SK-N-SH (cell line): ENCODE results near the gene DMKN.

Source experiments
- CHD2 ChIP-seq: fragments of 150-350 bp; IDR thresholded peaks from 2 replicates; pipeline ENCODE4 v1.6.1; 2018; ENCODE audit warnings: low read length; ENCODE audit not compliant: partially characterized antibody
- CTCF ChIP-seq: fragments of 200-600 bp; sonication (generic); IDR thresholded peaks from 2 replicates; pipeline ENCODE4 v1.6.1; 2017; ENCODE audit warnings: antibody characterized with exemption, mild to moderate bottlenecking, moderate library complexity
- EP300 ChIP-seq, 2 experiments: IDR thresholded peaks; 2 replicates each; pipeline versions ENCODE4 v1.4.0 to v1.6.1; 2012; ENCODE audit warnings: borderline replicate concordance in 1 of 2, low read depth in 1 of 2, low read length in 1 of 2
- EZH2phosphoT487 ChIP-seq: fragments of 200-600 bp; sonication (generic); IDR thresholded peaks from 2 replicates; pipeline ENCODE4 v1.6.1; 2017; ENCODE audit warnings: low read depth, mixed run types, mild to moderate bottlenecking, antibody characterized with exemption, moderate library complexity, borderline replicate concordance
- FOSL2 ChIP-seq: IDR thresholded peaks from 2 replicates; pipeline ENCODE4 v1.4.0; 2012; ENCODE audit warnings: low read depth, mild to moderate bottlenecking, moderate library complexity, borderline replicate concordance
- JUND ChIP-seq: IDR thresholded peaks from 2 replicates; pipeline ENCODE4 v1.4.0; 2012
- PBX3 ChIP-seq: IDR thresholded peaks from 2 replicates; pipeline ENCODE4; 2012
- POLR2AphosphoS5 ChIP-seq: IDR thresholded peaks from 2 replicates; pipeline ENCODE4 v1.6.1; 2012; ENCODE audit warnings: low read depth, low read length
- RAD21 ChIP-seq: IDR thresholded peaks from 2 replicates; pipeline ENCODE4 v1.6.1; 2012; ENCODE audit warnings: mild to moderate bottlenecking, low read length
- RCOR1 ChIP-seq: fragments of 150-350 bp; IDR thresholded peaks from 2 replicates; pipeline ENCODE4 v1.6.1; 2017; ENCODE audit warnings: antibody characterized with exemption, low read length
- RFX5 ChIP-seq: IDR thresholded peaks from 2 replicates; pipeline ENCODE4 v1.6.1; 2012; ENCODE audit warnings: mild to moderate bottlenecking, improper control_type of control experiment, low read length
- SMC3 ChIP-seq: IDR thresholded peaks from 2 replicates; pipeline ENCODE4 v1.6.1; 2012; ENCODE audit warnings: low read depth, low read length, improper control_type of control experiment
- TAF1 ChIP-seq: IDR thresholded peaks from 2 replicates; pipeline ENCODE4 v1.6.1; 2012; ENCODE audit warnings: low read depth, mild to moderate bottlenecking, low read length, moderate library complexity, borderline replicate concordance
- USF2 ChIP-seq: fragments of 150-350 bp; IDR thresholded peaks from 2 replicates; pipeline ENCODE4 v1.6.1; 2017; ENCODE audit warnings: antibody characterized with exemption, low read length, low read depth, borderline replicate concordance

GRCh38 chr19:35539850-35540249, 26.4 kb upstream of the DMKN start:
- no peak for TF ChIP-seq CTCF
- no peak for TF ChIP-seq FOSL2
- no peak for TF ChIP-seq EZH2phosphoT487
- no peak for TF ChIP-seq CHD2
- TF ChIP-seq RCOR1 = no peak
- no peak for TF ChIP-seq EP300 (IDR thresholded peaks at IDR 0.05; ENCODE audit: borderline replicate concordance in 1 of 2, low read depth in 1 of 2, low read length in 1 of 2)
- no peak for TF ChIP-seq POLR2AphosphoS5
- no peak for TF ChIP-seq TAF1
- TF ChIP-seq RAD21 = no peak
- no peak for TF ChIP-seq JUND
- TF ChIP-seq USF2 = no peak
- no peak for TF ChIP-seq PBX3
- no peak for TF ChIP-seq RFX5
- TF ChIP-seq SMC3 = no peak
